Parathyroid adenoma (tissue), 2 donors: ENCODE data around the gene CRYBA2.

ENCODE experiments used
- H2AFZ ChIP-seq: fragments of 300-600 bp; sonication (generic); one replicate; pipeline ENCODE4 v1.7.0; 2017; ENCODE audit warnings: antibody characterized with exemption, mild to moderate bottlenecking
- H3K27ac ChIP-seq: fragments of 300-600 bp; sonication (generic); one replicate; pipeline ENCODE4 v1.7.0; 2017
- H3K27me3 ChIP-seq: fragments of 300-600 bp; sonication (generic); one replicate; pipeline ENCODE4 v1.7.0; 2017; ENCODE audit warnings: low read length; ENCODE audit not compliant: control insufficient read depth, insufficient read depth
- H3K36me3 ChIP-seq: fragments of 300-600 bp; sonication (generic); one replicate; pipeline ENCODE4 v1.7.0; 2017; ENCODE audit warnings: low read length; ENCODE audit not compliant: control insufficient read depth, insufficient read depth
- H3K4me1 ChIP-seq: fragments of 300-600 bp; sonication (generic); one replicate; pipeline ENCODE4 v1.7.0; 2017; ENCODE audit warnings: control low read depth
- H3K4me2 ChIP-seq: fragments of 300-600 bp; sonication (generic); one replicate; pipeline ENCODE4 v1.7.0; 2017; ENCODE audit warnings: low read length
- H3K4me3 ChIP-seq: fragments of 300-600 bp; sonication (generic); one replicate; pipeline ENCODE4 v1.7.0; 2017; ENCODE audit warnings: low read depth, low read length
- H3K79me2 ChIP-seq: fragments of 300-600 bp; sonication (generic); one replicate; pipeline ENCODE4 v1.7.0; 2017; ENCODE audit warnings: control low read depth
- H3K9ac ChIP-seq: fragments of 300-600 bp; sonication (generic); one replicate; pipeline ENCODE4 v1.7.0; 2017; ENCODE audit warnings: mild to moderate bottlenecking
- H3K9me3 ChIP-seq: fragments of 300-600 bp; sonication (generic); one replicate; pipeline ENCODE4 v1.7.0; 2017; ENCODE audit warnings: low read length; ENCODE audit not compliant: control insufficient read depth
- CTCF ChIP-seq: fragments of 300-600 bp; sonication (generic); IDR thresholded peaks from one replicate; pipeline ENCODE4 v1.7.0; 2017; ENCODE audit warnings: antibody characterized with exemption, mild to moderate bottlenecking
- donor health status: primary hyperparathyroidism.

Gene CRYBA2

GRCh38 chr2:218980735-218981389, 12.4 kb downstream of the CRYBA2 start:
- H3K9ac ChIP-seq, result no peak overlapping the region
- no peaks in the 10 kb centered on the region for H3K36me3 ChIP-seq
- TF ChIP-seq CTCF, result no peak
- H3K79me2 ChIP-seq, result no peaks in the 10 kb centered on the region
- peaks cover 6% of the 10 kb centered on the region for H3K4me1 ChIP-seq
- H3K27ac ChIP-seq, result no peak overlapping the region
- H3K4me2 ChIP-seq, result peak overlapping the region; percentile 49
- peaks cover 23% of the 10 kb centered on the region for H3K27me3 ChIP-seq
- H3K9me3 ChIP-seq, result no peaks in the 10 kb centered on the region
- no peak overlapping the region for H2AFZ ChIP-seq
- H3K4me3 ChIP-seq, result no peak overlapping the region

- TF ChIP-seq CTCF, result peak; percentile 97
- Histone ChIP-seq H3K79me2 (no peaks in the 10 kb centered on the region), H3K36me3 (no peaks in the 10 kb centered on the region), H3K27ac (no peak overlapping the region), H3K4me2 (peak overlapping the region; percentile 70), H3K4me3 (peak overlapping the region; percentile 9), H3K9me3 (no peaks in the 10 kb centered on the region), H3K9ac (no peak overlapping the region), H3K4me1 (peaks cover 6% of the 10 kb centered on the region), H3K27me3 (peaks cover 23% of the 10 kb centered on the region), H2AFZ (peak overlapping the region; percentile 81)
These were observed 13.1 kb downstream of the CRYBA2 start for GRCh38 chr2:218979846-218980734.

GRCh38 chr2:218975060-218975777, 18.0 kb downstream of the CRYBA2 start:
- TF ChIP-seq CTCF, result no peak
- no peaks in the 10 kb centered on the region for H3K9me3 ChIP-seq
- H3K4me1 ChIP-seq, result no peaks in the 10 kb centered on the region
- no peak overlapping the region for H3K4me2 ChIP-seq
- no peak overlapping the region for H3K9ac ChIP-seq
- H3K79me2 ChIP-seq, result no peaks in the 10 kb centered on the region
- no peaks in the 10 kb centered on the region for H3K36me3 ChIP-seq
- H3K27me3 ChIP-seq, result no peaks in the 10 kb centered on the region
- no peak overlapping the region for H3K27ac ChIP-seq
- H3K4me3 ChIP-seq, result no peak overlapping the region
- H2AFZ ChIP-seq, result no peak overlapping the region

GRCh38 chr2:218970894-218971293, 22.3 kb downstream of the CRYBA2 start:
- Histone ChIP-seq H3K27ac (no peak overlapping the region), H2AFZ (no peak overlapping the region), H3K36me3 (no peaks in the 10 kb centered on the region), H3K4me2 (no peak overlapping the region), H3K9me3 (no peaks in the 10 kb centered on the region), H3K27me3 (no peaks in the 10 kb centered on the region), H3K79me2 (no peaks in the 10 kb centered on the region), H3K9ac (no peak overlapping the region), H3K4me1 (no peaks in the 10 kb centered on the region), H3K4me3 (no peak overlapping the region)
- TF ChIP-seq CTCF, result no peak
